H1 (cell line): ENCODE results near the gene KCNMA1. TPM values are rescaled to one million over a fixed set of nuclear protein-coding genes. Genes with fewer than 3 reads are reported as not detected.

Experiments used
- CTCF ChIA-PET: fragments of 300-600 bp; sonication (Branson Sonifier 250); formaldehyde crosslinking; loops from one replicate; lab custom pipeline; 2021; ENCODE audit not compliant: partially characterized antibody; lab: Charles Lee
- POLR2A ChIA-PET: fragments of 300-600 bp; sonication (Branson Sonifier 250); formaldehyde crosslinking; loops from one replicate; lab custom pipeline; 2021; ENCODE audit warnings: inconsistent platforms; ENCODE audit not compliant: partially characterized antibody; lab: Charles Lee
- DNase-seq, 2 experiments: peaks; one replicate each; pipeline versions ENCODE4 v3.0.0 to v3.0.0-alpha.2; 2010 to 2022; ENCODE audit warnings: low spot score in 2 of 2, low read depth in 1 of 2, mixed read lengths in 1 of 2
- FAIRE-seq: peaks from 2 replicates; lab custom pipeline; 2011; peaks lifted over from hg19 to GRCh38; lab: Jason Lieb, UNC
- H2AFZ ChIP-seq: 2 replicates; pipeline ENCODE4 v1.8.1; 2012; ENCODE audit warnings: low read length, inconsistent platforms
- H2AK5ac ChIP-seq: 2 replicates; pipeline ENCODE4 v1.6.1; 2013; ENCODE audit warnings: low read depth, low read length
- H2BK120ac ChIP-seq: replicated peaks from 2 replicates; pipeline ENCODE3; 2013; ENCODE audit warnings: low read depth, low read length, inconsistent platforms
- H2BK12ac ChIP-seq: 2 replicates; pipeline ENCODE4 v1.6.1; 2013; ENCODE audit warnings: low read depth, low read length
- H2BK15ac ChIP-seq: 2 replicates; pipeline ENCODE4 v1.6.1; 2013; ENCODE audit warnings: low read length
- H2BK20ac ChIP-seq: 2 replicates; pipeline ENCODE4 v1.6.1; 2013; ENCODE audit warnings: low read length
- H2BK5ac ChIP-seq: 2 replicates; pipeline ENCODE4 v1.6.1; 2013; ENCODE audit warnings: low read depth, low read length
- H3K14ac ChIP-seq: 2 replicates; pipeline ENCODE4 v1.6.1; 2013; ENCODE audit warnings: inconsistent platforms; ENCODE audit not compliant: insufficient read length
- H3K18ac ChIP-seq: 2 replicates; pipeline ENCODE4 v1.6.1; 2013; ENCODE audit warnings: low read length; ENCODE audit errors: extremely low read depth
- H3K23ac ChIP-seq: 2 replicates; pipeline ENCODE4 v1.6.1; 2013; ENCODE audit warnings: inconsistent platforms; ENCODE audit not compliant: insufficient read length
- H3K23me2 ChIP-seq: 2 replicates; pipeline ENCODE4 v1.6.1; 2013; ENCODE audit warnings: low read depth, low read length
- H3K27ac ChIP-seq: 2 replicates; pipeline ENCODE4 v1.6.1; 2011; ENCODE audit warnings: low read depth, low read length, inconsistent platforms
- H3K27me3 ChIP-seq, 4 experiments: replicated peaks in 1 of 4; 1 replicate in 1 of 4; 2 replicates in 3 of 4; pipeline versions ENCODE4 v1.6.1 to v1.8.1; 2011 to 2013; ENCODE audit warnings: low read length in 3 of 4, mild to moderate bottlenecking in 3 of 4, inconsistent platforms in 2 of 4, mixed read lengths in 2 of 4, moderate library complexity in 1 of 4; ENCODE audit not compliant: control insufficient read depth in 3 of 4, insufficient read depth in 3 of 4; ENCODE audit errors: extremely low read depth in 1 of 4
- H3K36me3 ChIP-seq, 4 experiments: 2 replicates each; pipeline versions ENCODE4 v1.6.1 to v1.8.1; 2011 to 2013; ENCODE audit warnings: mild to moderate bottlenecking in 4 of 4, low read length in 3 of 4, moderate library complexity in 2 of 4, control low read depth in 1 of 4, inconsistent platforms in 1 of 4; ENCODE audit not compliant: insufficient read depth in 4 of 4, control insufficient read depth in 2 of 4
- H3K4ac ChIP-seq: replicated peaks from 2 replicates; pipeline ENCODE3; 2013; ENCODE audit warnings: low read length, low read depth, mixed read lengths, inconsistent platforms; ENCODE audit not compliant: insufficient read length
- H3K4me1 ChIP-seq, 4 experiments: replicated peaks in 1 of 4; 1 replicate in 1 of 4; 2 replicates in 3 of 4; pipeline versions ENCODE4 v1.6.1 to v1.8.1; 2011 to 2013; ENCODE audit warnings: low read length in 3 of 4, inconsistent platforms in 2 of 4, mixed read lengths in 1 of 4; ENCODE audit not compliant: insufficient read depth in 4 of 4, control insufficient read depth in 3 of 4
- H3K4me2 ChIP-seq, 2 experiments: 2 replicates each; pipeline versions ENCODE4 v1.6.1 to v1.8.1; 2011 to 2013; ENCODE audit warnings: low read depth in 2 of 2, low read length in 2 of 2, control low read depth in 1 of 2, inconsistent platforms in 1 of 2, mild to moderate bottlenecking in 1 of 2; ENCODE audit not compliant: insufficient read depth in 1 of 2
- H3K4me3 ChIP-seq, 4 experiments: fragments of 200-600, 300-600 bp in 1 of 4; sonication (generic), shearing (Covaris generic), sonication (Bioruptor Twin) in 1 of 4; 2 replicates each; pipeline versions ENCODE4 v1.5.1 to v1.8.1; 2011 to 2016; ENCODE audit warnings: low read length in 4 of 4, low read depth in 3 of 4, control low read depth in 2 of 4, inconsistent platforms in 2 of 4, mild to moderate bottlenecking in 2 of 4, mixed read lengths in 1 of 4, moderate library complexity in 1 of 4; ENCODE audit not compliant: insufficient read depth in 2 of 4; ENCODE audit errors: extremely low read depth in 1 of 4
- H3K56ac ChIP-seq: replicated peaks from 2 replicates; pipeline ENCODE3; 2013; ENCODE audit warnings: low read depth, mild to moderate bottlenecking, mixed read lengths, low read length, inconsistent platforms; ENCODE audit not compliant: insufficient read length
- H3K79me1 ChIP-seq: 2 replicates; pipeline ENCODE4 v1.6.1; 2013; ENCODE audit warnings: low read depth, low read length, control low read depth
- H3K79me2 ChIP-seq, 2 experiments: 2 replicates each; pipeline versions ENCODE4 v1.6.1 to v1.8.1; 2012 to 2013; ENCODE audit warnings: low read length in 2 of 2, mild to moderate bottlenecking in 2 of 2, inconsistent platforms in 1 of 2; ENCODE audit not compliant: insufficient read depth in 2 of 2, control insufficient read depth in 1 of 2
- H3K9ac ChIP-seq, 4 experiments: replicated peaks in 1 of 4; 1 replicate in 1 of 4; 2 replicates in 3 of 4; pipeline versions ENCODE4 v1.6.1 to v1.8.1; 2011 to 2013; ENCODE audit warnings: low read depth in 3 of 4, low read length in 3 of 4, control low read depth in 2 of 4, mild to moderate bottlenecking in 2 of 4, moderate library complexity in 2 of 4, inconsistent platforms in 1 of 4; ENCODE audit errors: extremely low read depth in 1 of 4
- H3K9me3 ChIP-seq, 2 experiments: 2 replicates each; pipeline versions ENCODE4 v1.6.1 to v1.8.1; 2012 to 2013; ENCODE audit warnings: mild to moderate bottlenecking in 2 of 2, moderate library complexity in 2 of 2, control low read depth in 1 of 2, inconsistent platforms in 1 of 2, low read depth in 1 of 2, low read length in 1 of 2, mixed read lengths in 1 of 2; ENCODE audit not compliant: insufficient read depth in 2 of 2
- H4K20me1 ChIP-seq, 2 experiments: replicated peaks in 1 of 2; 2 replicates each; pipeline versions ENCODE3 to v1.8.1; 2011 to 2013; ENCODE audit warnings: inconsistent platforms in 2 of 2, low read length in 2 of 2, mild to moderate bottlenecking in 1 of 2; ENCODE audit not compliant: insufficient read depth in 2 of 2, control insufficient read depth in 1 of 2
- H4K5ac ChIP-seq: 2 replicates; pipeline ENCODE4 v1.6.1; 2013; ENCODE audit warnings: low read length, low read depth, mixed read lengths, inconsistent platforms; ENCODE audit not compliant: insufficient read length
- H4K8ac ChIP-seq: 2 replicates; pipeline ENCODE4 v1.8.0; 2013; ENCODE audit warnings: mild to moderate bottlenecking, moderate library complexity, low read length, inconsistent platforms; ENCODE audit not compliant: insufficient read depth; ENCODE audit errors: extremely low read depth
- H4K91ac ChIP-seq: replicated peaks from 2 replicates; pipeline ENCODE3; 2013; ENCODE audit warnings: low read length, mixed read lengths, inconsistent platforms; ENCODE audit not compliant: insufficient read length
- WGBS, 2 experiments: shearing (Covaris generic) in 1 of 2; methylation state at CpG; one replicate each; pipeline versions ENCODE4 v1.1.6 to v1.1.7; 2013 to 2015; ENCODE audit warnings: low lambda C conversion rate in 2 of 2, mixed read lengths in 2 of 2, inconsistent platforms in 1 of 2, low coverage in 1 of 2, missing lambda C conversion rate in 1 of 2; ENCODE audit not compliant: insufficient replicate concordance in 2 of 2, insufficient coverage in 1 of 2, insufficient read length in 1 of 2; ENCODE audit errors: extremely low coverage in 1 of 2, missing lambda C conversion rate in 1 of 2; 5-methylcytosine and 5-hydroxymethylcytosine counted together
- polyA plus RNA-seq, 7 experiments: library from polyadenylated mRNA; depleted of rRNA in 3 of 7; stranded (reverse) in 5 of 7; unstranded in 2 of 7; fragments of >200 nt in 5 of 7; fragments of 200-250 nt in 2 of 7; gene quantifications; 1 replicate in 5 of 7; 2 replicates in 1 of 7; 4 replicates in 1 of 7; pipeline versions ENCODE4 v1.2.1 to v1.2.3, GENCODE V29; 2011 to 2013; ENCODE audit warnings: missing spikeins in 2 of 7, mixed read lengths in 2 of 7
- total RNA-seq: library from RNA; stranded (reverse); fragmentation: NEBNext Ultra II Directional; extraction: Animal tissue kit (Norgen Biotek cat#: 25700); gene quantifications from 2 replicates; pipeline ENCODE4 v1.2.1, GENCODE V29; 2021
- TF ChIP-seq, protein P1 (sequence below): fragments of 300-600 bp; sonication (generic); IDR thresholded peaks from 2 replicates; pipeline ENCODE4 v1.7.1; 2012; ENCODE audit warnings: low read length, moderate library complexity, mild to moderate bottlenecking, inconsistent platforms; ENCODE audit not compliant: insufficient replicate concordance

KCNMA1 gene
- total and polyA plus RNA-seq, 2 of the 8 experiments (the other 6 are each of a cell fraction or from before 2014, with no cell fraction given), result 10.2 to 11.1 TPM

- H3K23ac ChIP-seq, result no peak overlapping the region
- no peaks in the 10 kb centered on the region for H3K79me2 ChIP-seq
- DNase-seq (no peak), FAIRE-seq (no peak)
- H3K23me2 ChIP-seq, result no peaks in the 10 kb centered on the region
- no peak overlapping the region for H3K4me2 ChIP-seq
- no peak overlapping the region for H3K4me3 ChIP-seq
- H4K91ac ChIP-seq, result no peak overlapping the region
- peaks cover 0 to 4% (median 0%) of the 10 kb centered on the region in 4 experiments; a peak in 1 of 7 replicates for H3K4me1 ChIP-seq
- H3K36me3 ChIP-seq, result no peaks in the 10 kb centered on the region
- H2BK12ac ChIP-seq, result no peak overlapping the region
- H3K56ac ChIP-seq, result no peak overlapping the region
- H2AK5ac ChIP-seq, result no peak overlapping the region
- POLR2A ChIA-PET, result no interaction called here
- H2BK15ac ChIP-seq, result no peak overlapping the region
- no peak overlapping the region for H3K14ac ChIP-seq
- no peaks in the 10 kb centered on the region for H3K79me1 ChIP-seq
- H3K4ac ChIP-seq, result no peak overlapping the region
- H3K27me3 ChIP-seq, result no peaks in the 10 kb centered on the region
- no peak overlapping the region for H3K9ac ChIP-seq
- H2BK20ac ChIP-seq, result no peak overlapping the region
- H3K9me3 ChIP-seq, result no peaks in the 10 kb centered on the region
- H3K18ac ChIP-seq, result no peak overlapping the region
- H4K20me1 ChIP-seq, result no peaks in the 10 kb centered on the region
- no peak overlapping the region for H2BK120ac ChIP-seq
- no peak overlapping the region for H2AFZ ChIP-seq
- H4K8ac ChIP-seq, result no peak overlapping the region
- H2BK5ac ChIP-seq, result no peak overlapping the region
- H4K5ac ChIP-seq, result no peak overlapping the region
- H3K27ac ChIP-seq, result no peak overlapping the region
- CTCF ChIA-PET, result no interaction called here
- WGBS, 2 experiments, result 97% methylated on average over 2 of the region's 2 CpGs; no CpG with 5 or more reads in 1 of the 2 experiments
- TF ChIP-seq, protein P1, sequence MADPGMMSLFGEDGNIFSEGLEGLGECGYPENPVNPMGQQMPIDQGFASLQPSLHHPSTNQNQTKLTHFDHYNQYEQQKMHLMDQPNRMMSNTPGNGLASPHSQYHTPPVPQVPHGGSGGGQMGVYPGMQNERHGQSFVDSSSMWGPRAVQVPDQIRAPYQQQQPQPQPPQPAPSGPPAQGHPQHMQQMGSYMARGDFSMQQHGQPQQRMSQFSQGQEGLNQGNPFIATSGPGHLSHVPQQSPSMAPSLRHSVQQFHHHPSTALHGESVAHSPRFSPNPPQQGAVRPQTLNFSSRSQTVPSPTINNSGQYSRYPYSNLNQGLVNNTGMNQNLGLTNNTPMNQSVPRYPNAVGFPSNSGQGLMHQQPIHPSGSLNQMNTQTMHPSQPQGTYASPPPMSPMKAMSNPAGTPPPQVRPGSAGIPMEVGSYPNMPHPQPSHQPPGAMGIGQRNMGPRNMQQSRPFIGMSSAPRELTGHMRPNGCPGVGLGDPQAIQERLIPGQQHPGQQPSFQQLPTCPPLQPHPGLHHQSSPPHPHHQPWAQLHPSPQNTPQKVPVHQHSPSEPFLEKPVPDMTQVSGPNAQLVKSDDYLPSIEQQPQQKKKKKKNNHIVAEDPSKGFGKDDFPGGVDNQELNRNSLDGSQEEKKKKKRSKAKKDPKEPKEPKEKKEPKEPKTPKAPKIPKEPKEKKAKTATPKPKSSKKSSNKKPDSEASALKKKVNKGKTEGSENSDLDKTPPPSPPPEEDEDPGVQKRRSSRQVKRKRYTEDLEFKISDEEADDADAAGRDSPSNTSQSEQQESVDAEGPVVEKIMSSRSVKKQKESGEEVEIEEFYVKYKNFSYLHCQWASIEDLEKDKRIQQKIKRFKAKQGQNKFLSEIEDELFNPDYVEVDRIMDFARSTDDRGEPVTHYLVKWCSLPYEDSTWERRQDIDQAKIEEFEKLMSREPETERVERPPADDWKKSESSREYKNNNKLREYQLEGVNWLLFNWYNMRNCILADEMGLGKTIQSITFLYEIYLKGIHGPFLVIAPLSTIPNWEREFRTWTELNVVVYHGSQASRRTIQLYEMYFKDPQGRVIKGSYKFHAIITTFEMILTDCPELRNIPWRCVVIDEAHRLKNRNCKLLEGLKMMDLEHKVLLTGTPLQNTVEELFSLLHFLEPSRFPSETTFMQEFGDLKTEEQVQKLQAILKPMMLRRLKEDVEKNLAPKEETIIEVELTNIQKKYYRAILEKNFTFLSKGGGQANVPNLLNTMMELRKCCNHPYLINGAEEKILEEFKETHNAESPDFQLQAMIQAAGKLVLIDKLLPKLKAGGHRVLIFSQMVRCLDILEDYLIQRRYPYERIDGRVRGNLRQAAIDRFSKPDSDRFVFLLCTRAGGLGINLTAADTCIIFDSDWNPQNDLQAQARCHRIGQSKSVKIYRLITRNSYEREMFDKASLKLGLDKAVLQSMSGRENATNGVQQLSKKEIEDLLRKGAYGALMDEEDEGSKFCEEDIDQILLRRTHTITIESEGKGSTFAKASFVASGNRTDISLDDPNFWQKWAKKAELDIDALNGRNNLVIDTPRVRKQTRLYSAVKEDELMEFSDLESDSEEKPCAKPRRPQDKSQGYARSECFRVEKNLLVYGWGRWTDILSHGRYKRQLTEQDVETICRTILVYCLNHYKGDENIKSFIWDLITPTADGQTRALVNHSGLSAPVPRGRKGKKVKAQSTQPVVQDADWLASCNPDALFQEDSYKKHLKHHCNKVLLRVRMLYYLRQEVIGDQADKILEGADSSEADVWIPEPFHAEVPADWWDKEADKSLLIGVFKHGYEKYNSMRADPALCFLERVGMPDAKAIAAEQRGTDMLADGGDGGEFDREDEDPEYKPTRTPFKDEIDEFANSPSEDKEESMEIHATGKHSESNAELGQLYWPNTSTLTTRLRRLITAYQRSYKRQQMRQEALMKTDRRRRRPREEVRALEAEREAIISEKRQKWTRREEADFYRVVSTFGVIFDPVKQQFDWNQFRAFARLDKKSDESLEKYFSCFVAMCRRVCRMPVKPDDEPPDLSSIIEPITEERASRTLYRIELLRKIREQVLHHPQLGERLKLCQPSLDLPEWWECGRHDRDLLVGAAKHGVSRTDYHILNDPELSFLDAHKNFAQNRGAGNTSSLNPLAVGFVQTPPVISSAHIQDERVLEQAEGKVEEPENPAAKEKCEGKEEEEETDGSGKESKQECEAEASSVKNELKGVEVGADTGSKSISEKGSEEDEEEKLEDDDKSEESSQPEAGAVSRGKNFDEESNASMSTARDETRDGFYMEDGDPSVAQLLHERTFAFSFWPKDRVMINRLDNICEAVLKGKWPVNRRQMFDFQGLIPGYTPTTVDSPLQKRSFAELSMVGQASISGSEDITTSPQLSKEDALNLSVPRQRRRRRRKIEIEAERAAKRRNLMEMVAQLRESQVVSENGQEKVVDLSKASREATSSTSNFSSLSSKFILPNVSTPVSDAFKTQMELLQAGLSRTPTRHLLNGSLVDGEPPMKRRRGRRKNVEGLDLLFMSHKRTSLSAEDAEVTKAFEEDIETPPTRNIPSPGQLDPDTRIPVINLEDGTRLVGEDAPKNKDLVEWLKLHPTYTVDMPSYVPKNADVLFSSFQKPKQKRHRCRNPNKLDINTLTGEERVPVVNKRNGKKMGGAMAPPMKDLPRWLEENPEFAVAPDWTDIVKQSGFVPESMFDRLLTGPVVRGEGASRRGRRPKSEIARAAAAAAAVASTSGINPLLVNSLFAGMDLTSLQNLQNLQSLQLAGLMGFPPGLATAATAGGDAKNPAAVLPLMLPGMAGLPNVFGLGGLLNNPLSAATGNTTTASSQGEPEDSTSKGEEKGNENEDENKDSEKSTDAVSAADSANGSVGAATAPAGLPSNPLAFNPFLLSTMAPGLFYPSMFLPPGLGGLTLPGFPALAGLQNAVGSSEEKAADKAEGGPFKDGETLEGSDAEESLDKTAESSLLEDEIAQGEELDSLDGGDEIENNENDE, result no peak
These were observed 594.2 kb downstream of the KCNMA1 start for GRCh38 chr10:77043420-77043763.
